Effector memory CD4-positive, alpha-beta T cell (primary cell): Measurements from ENCODE around the gene DIS3.
"Not testable (repeated sequence)": the region's sequence is repeated elsewhere in the genome, so short reads cannot be mapped to it uniquely, and the experiment has no call there.

Experiments
- DNase-seq, 3 donors: peaks; one replicate each; pipeline ENCODE4 v3.0.0-alpha.2; 2020
- H3K27ac ChIP-seq: 2 replicates; pipeline ENCODE4 v1.7.0; 2013; ENCODE audit warnings: mild to moderate bottlenecking, low read length, moderate library complexity; ENCODE audit not compliant: insufficient read depth, poor library complexity, severe bottlenecking
- H3K27me3 ChIP-seq: replicated peaks from 2 replicates; pipeline ENCODE4 v1.7.0; 2013; ENCODE audit warnings: mild to moderate bottlenecking, low read length; ENCODE audit not compliant: insufficient read depth, control insufficient read depth, poor library complexity, severe bottlenecking
- H3K36me3 ChIP-seq: 2 replicates; pipeline ENCODE4 v1.7.0; 2013; ENCODE audit warnings: mild to moderate bottlenecking, low read length, moderate library complexity; ENCODE audit not compliant: control insufficient read depth, insufficient read depth
- H3K4me1 ChIP-seq: 2 replicates; pipeline ENCODE4 v1.7.0; 2013; ENCODE audit warnings: low read length, mild to moderate bottlenecking; ENCODE audit not compliant: control insufficient read depth, insufficient read depth, poor library complexity, severe bottlenecking
- H3K4me3 ChIP-seq: 2 replicates; pipeline ENCODE4 v1.7.0; 2013; ENCODE audit warnings: low read length, low read depth, mild to moderate bottlenecking; ENCODE audit not compliant: insufficient read depth, poor library complexity, severe bottlenecking
- H3K9me3 ChIP-seq: 2 replicates; pipeline ENCODE4 v1.7.0; 2013; ENCODE audit warnings: mild to moderate bottlenecking, low read length, moderate library complexity; ENCODE audit not compliant: control insufficient read depth

The DIS3 gene

DNA sequence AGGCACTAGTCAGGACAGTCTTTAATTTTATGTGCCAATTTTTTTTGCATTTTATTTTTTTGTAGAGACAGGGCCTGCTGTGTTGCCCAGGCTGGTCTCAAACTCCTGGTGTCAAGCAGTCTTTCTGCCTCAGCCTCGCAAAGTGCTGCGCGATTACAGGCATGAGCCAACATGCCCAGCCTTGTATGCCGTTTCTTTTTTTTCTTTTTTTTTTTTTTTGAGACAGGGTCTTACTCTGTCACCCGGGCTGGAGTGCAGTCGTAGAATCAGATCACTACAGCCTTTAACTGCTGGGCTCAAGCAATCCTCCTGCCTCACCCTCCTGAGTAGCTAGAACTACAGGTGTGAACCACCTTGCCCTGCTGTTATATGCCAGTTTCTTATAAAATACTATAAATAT, 27.6 kb downstream of the DIS3 start:
- DNase-seq = no peak
- Histone ChIP-seq H3K36me3 (peaks cover 39% of the 10 kb centered on the region), H3K9me3 (no peaks in the 10 kb centered on the region), H3K27me3 (no peaks in the 10 kb centered on the region), H3K4me3 (no peak overlapping the region), H3K4me1 (no peaks in the 10 kb centered on the region), H3K27ac (no peak overlapping the region)

DNA sequence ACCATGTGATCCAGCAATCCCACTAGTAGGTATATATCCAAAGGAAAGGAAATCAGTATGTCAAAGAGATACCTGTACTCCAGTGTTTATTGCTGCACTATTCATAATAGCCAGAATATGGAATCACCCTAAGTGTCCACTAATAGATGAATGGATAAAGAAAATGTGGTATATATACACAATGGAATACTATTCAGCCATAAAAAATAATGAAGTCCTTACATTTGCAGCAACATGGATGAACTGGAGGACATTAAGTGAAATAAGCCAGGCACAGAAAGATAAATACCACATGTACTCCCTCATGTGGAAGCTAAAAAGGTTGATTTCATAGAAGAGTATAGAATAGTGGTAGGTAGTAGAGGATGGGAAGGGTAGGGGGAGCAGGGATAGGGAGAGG, 30.5 kb downstream of the DIS3 start:
- no peaks in the 10 kb centered on the region for H3K27me3 ChIP-seq
- H3K9me3 ChIP-seq = no peaks in the 10 kb centered on the region
- no peak overlapping the region for H3K27ac ChIP-seq
- H3K4me3 ChIP-seq = no peak overlapping the region
- DNase-seq = no peak
- no peaks in the 10 kb centered on the region for H3K4me1 ChIP-seq
- H3K36me3 ChIP-seq = peaks cover 28% of the 10 kb centered on the region

DNA sequence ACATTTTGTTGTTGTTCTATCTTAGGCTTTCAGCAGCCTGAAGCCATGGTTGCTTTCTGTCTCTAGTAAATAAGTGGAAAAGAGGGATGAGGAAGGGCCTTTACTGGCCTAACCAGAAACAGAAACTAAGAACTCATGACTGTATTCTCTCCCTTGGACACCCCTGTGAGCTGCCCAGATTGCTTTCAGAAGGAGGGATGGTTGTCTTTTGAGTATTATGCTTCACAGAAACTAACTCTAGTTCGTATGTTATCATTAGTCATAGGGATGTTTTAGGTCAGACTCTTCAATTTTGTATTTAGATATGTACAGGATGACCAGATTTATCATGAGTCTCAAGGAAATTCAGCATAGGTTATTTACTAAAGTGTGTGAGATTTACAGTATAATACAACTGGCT, 36.4 kb downstream of the DIS3 start:
- no peak for DNase-seq
- no peaks in the 10 kb centered on the region for H3K9me3 ChIP-seq
- peaks cover 13% of the 10 kb centered on the region for H3K36me3 ChIP-seq
- no peak overlapping the region for H3K27ac ChIP-seq
- H3K4me3 ChIP-seq = no peak overlapping the region
- H3K4me1 ChIP-seq = no peaks in the 10 kb centered on the region
- no peaks in the 10 kb centered on the region for H3K27me3 ChIP-seq

GRCh38 chr13:72740015-72740414, 41.7 kb downstream of the DIS3 start:
- Histone ChIP-seq H3K27ac (no peak overlapping the region), H3K4me3 (no peak overlapping the region), H3K4me1 (no peaks in the 10 kb centered on the region), H3K36me3 (peaks cover 18% of the 10 kb centered on the region), H3K27me3 (no peaks in the 10 kb centered on the region), H3K9me3 (no peaks in the 10 kb centered on the region)
- DNase-seq = no peak

GRCh38 chr13:72737033-72737432, 44.7 kb downstream of the DIS3 start:
- no peak for DNase-seq
- Histone ChIP-seq H3K36me3 (peaks cover 10% of the 10 kb centered on the region), H3K4me1 (no peaks in the 10 kb centered on the region)

GRCh38 chr13:72728290-72728605, 53.5 kb downstream of the DIS3 start:
- Histone ChIP-seq H3K9me3 (no peaks in the 10 kb centered on the region), H3K4me3 (peak overlapping the region; percentile 83), H3K27ac (peak overlapping the region; percentile 62), H3K27me3 (no peaks in the 10 kb centered on the region), H3K36me3 (peaks cover 3% of the 10 kb centered on the region), H3K4me1 (peaks cover 9% of the 10 kb centered on the region)
- no peak for DNase-seq

More at GRCh38 chr13:72737033-72737432, 44.7 kb downstream of the DIS3 start:
- Histone ChIP-seq H3K27me3 (no peaks in the 10 kb centered on the region), H3K9me3 (no peaks in the 10 kb centered on the region), H3K4me3 (no peak overlapping the region), H3K27ac (no peak overlapping the region)

DNA sequence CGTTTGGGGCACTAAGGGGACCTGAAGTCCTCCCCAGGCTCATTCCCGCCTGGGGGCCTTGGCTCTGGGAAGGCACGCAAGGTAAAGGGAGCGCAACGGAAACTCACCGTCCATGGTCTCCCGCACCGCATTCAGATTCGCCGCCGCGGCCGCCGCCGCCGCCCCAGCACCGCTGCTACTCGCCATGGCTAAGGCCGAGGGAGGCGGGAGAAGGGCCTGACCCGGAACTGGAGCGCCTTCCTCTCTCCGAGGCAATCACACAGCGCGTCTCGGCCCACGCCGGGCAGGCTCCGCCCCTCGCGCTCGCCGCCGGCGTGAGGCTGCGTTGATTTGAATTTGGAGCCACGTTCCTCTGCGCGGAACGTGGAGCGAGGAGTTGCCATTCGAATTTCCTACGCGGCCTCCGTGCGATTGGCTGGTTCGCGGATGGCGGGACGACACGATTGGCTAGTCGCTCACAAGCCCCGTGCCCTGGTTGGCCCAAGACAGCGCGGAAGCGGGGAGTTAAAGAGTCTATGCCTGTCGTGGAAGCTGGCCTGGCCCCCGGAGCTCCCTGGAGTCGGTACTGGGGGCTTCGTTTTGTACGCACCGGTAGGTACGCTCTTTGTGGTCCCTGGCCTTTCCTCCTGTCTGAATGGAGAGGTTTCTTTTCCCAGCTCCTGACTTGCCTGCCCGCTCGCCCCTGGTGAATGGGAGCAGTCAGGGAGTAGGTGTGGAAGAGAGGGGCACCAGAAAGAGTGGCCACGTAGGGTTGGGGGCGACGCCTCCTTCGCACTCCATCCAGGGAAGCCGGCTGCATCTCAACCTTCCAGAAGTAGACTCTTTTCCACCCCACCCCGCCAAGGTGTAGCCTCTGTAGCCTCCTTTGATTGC, 54.0 kb downstream of the DIS3 start, which contains the start of the genes BORA and MZT1:
Gene BORA, plus strand, starts transcription at position 507 of the 873 bp plus-strand sequence. CDS start 1,018 bp downstream, outside the sequence.
Gene MZT1, minus strand, starts transcription at position 213 of the 873 bp plus-strand sequence. Its CDS starts 27 bp downstream, at position 186.
- Histone ChIP-seq H3K9me3 (no peaks in the 10 kb centered on the region), H3K4me3 (peak within 1 kb of the TSS; percentile 83), H3K4me1 (peaks cover 9% of the 10 kb centered on the region), H3K36me3 (peaks cover 3% of the 10 kb centered on the region), H3K27me3 (no peaks in the 10 kb centered on the region), H3K27ac (peak within 1 kb of the TSS; percentile 68)
- DNase-seq = peak; percentile 89 to 93 (median 92)

GRCh38 chr13:72726726-72727416, 54.8 kb downstream of the DIS3 start:
- DNase-seq = peak; percentile 0 to 46 (median 15)
- Histone ChIP-seq H3K27me3 (no peaks in the 10 kb centered on the region), H3K9me3 (no peaks in the 10 kb centered on the region), H3K36me3 (peaks cover 3% of the 10 kb centered on the region), H3K4me3 (peak overlapping the region; percentile 83), H3K4me1 (peaks cover 9% of the 10 kb centered on the region), H3K27ac (peak overlapping the region; percentile 68)

DNA sequence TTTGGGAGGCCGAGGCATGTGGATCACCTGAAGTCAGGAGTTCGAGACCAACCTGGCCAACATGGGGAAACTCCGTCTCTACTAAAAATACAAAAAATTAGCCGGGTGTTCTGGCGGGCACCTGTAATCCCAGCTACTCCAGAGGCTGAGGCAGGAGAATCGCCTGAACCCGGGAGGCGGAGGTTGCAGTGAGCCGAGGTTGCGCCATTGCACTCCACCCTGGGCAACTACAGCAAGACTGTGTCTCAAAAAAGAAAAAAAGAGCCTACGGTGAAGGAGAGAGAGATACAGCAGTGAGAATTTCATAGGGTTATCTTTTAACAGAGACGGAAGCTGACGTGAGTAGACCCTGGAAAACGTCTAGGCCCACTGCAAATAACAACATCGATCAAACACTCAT, 55.5 kb downstream of the DIS3 start:
- not testable (repeated sequence) for H3K4me1 ChIP-seq, H3K27me3 ChIP-seq, H3K27ac ChIP-seq, H3K36me3 ChIP-seq, DNase-seq, H3K9me3 ChIP-seq
- H3K4me3 ChIP-seq = peak overlapping the region; percentile 83

DNA sequence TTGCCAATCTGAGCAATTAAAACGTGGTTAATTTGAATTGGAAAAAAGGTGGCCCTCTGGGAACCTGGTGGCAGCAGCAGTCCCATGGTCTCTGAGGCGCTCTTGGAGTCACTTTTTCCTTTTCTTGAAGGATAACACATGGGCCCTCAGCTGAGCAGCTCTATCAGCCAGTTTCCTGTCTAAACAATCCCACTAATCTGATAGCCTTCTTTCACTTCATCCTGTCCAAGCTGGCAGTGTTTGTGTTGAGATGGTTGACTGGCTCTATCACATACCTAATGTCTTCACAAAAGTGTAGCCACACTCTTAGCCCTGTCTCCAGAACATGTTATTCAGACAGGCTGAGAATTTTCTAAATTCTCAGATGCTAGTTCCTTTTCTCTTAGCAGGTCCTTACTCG, 64.9 kb downstream of the DIS3 start:
- H3K9me3 ChIP-seq = peaks cover 5% of the 10 kb centered on the region
- DNase-seq = no peak
- no peak overlapping the region for H3K4me3 ChIP-seq
- H3K27me3 ChIP-seq = no peaks in the 10 kb centered on the region
- H3K4me1 ChIP-seq = no peaks in the 10 kb centered on the region
- no peak overlapping the region for H3K27ac ChIP-seq
- peaks cover 51% of the 10 kb centered on the region for H3K36me3 ChIP-seq
